ENCODE measurements around the gene UGT2B17. TPM values are rescaled to one million over a fixed set of nuclear protein-coding genes. Genes with fewer than 3 reads are reported as not detected.

UGT2B17 gene
- total and polyA plus RNA-seq, 2 of the 13 experiments (the other 11 are each of a cell fraction or from before 2014, with no cell fraction given), result not detected

- TF ChIP-seq, protein P1, sequence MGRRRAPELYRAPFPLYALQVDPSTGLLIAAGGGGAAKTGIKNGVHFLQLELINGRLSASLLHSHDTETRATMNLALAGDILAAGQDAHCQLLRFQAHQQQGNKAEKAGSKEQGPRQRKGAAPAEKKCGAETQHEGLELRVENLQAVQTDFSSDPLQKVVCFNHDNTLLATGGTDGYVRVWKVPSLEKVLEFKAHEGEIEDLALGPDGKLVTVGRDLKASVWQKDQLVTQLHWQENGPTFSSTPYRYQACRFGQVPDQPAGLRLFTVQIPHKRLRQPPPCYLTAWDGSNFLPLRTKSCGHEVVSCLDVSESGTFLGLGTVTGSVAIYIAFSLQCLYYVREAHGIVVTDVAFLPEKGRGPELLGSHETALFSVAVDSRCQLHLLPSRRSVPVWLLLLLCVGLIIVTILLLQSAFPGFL (CRISPR knock-in tag; IDR thresholded peaks at IDR 0.05), result no peak
- TF ChIP-seq ZNF781 (CRISPR knock-in tag; IDR thresholded peaks at IDR 0.05; ENCODE audit: borderline replicate concordance, not compliant biosample characterization), result no peak
These were observed 6.0 kb downstream of the UGT2B17 start (continued) for GRCh38 chr4:68570122-68570507.

DNA sequence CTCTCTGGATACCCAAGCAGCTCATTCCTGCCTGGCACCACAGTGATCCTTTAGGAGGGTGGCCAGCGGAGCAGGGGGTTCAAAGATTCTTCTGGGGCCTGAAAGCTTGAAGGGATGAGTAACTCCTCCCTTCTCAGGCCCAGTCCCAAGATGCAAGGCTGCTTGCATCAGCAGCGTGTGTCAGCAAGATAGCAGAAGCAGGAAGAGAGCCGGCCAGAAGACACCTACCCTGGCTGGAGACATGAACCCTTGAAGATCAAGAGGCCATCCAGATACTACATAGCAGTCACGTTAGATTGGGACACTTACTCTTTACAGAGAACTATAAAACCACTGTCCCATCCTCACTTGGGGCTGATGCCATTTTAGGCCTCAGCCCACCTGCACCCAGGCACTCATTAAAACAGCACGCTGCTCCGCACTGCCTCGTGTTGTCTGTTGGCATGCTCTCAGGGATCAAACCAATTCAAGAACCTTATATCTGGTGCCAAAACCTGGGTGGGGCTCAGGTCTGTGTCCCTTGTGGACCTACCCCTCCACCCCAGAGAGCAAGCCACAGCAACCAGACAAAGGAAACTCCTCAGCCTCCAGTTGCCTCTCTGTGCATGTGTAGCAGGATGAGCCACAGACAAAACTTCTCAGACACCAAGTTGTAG is 6.5 kb downstream of the UGT2B17 start:
- POLR2A ChIA-PET, result no interaction called here
- 87% methylated on average over 2 of the region's 7 CpGs for WGBS (ENCODE audit: low lambda C conversion rate)
- CTCF ChIA-PET (ENCODE audit: low intra/inter-chr PET ratio, low total read pairs), result no interaction called here
- no peak for FAIRE-seq
- no peak overlapping the region for H3K9ac ChIP-seq (ENCODE audit: insufficient read depth, low read depth, low read length)
- no peak overlapping the region for H3K4me3 ChIP-seq (replicated peaks in 1 of 3; ENCODE audit: insufficient read depth in 1 of 3, low read depth in 2 of 3, low read length in 3 of 3)
- no peaks in the 10 kb centered on the region for H3K27me3 ChIP-seq (ENCODE audit: control insufficient read depth in 1 of 2, insufficient read depth in 2 of 2, low read length in 2 of 2)
- no peaks in the 10 kb centered on the region for H3K79me2 ChIP-seq (ENCODE audit: insufficient read depth, low read length)
- in situ Hi-C loops (cut with HindIII; ENCODE audit: extremely low pct_ligation_motif_present, low pct_unique_long_range_greater_than_20kb), result no loop called here
- intact Hi-C loops (cut with micrococcal nuclease; ENCODE audit: unreplicated experiment), result no loop called here
- ATAC-seq, result no peak
- BruUV-seq (replicated peaks), result no TSS peak
- no peaks in the 10 kb centered on the region for H3K4me1 ChIP-seq (ENCODE audit: insufficient read depth, low read length)
- DNase-seq (ENCODE audit: low spot score), result no peak
- no peak overlapping the region for H3K27ac ChIP-seq (ENCODE audit: extremely low read length, insufficient read depth, low read length)
- H3K36me3 ChIP-seq (replicated peaks in 1 of 2; ENCODE audit: control insufficient read depth in 1 of 2, insufficient read depth in 2 of 2, low read length in 2 of 2), result no peaks in the 10 kb centered on the region
- no peaks in the 10 kb centered on the region for H3K9me3 ChIP-seq (ENCODE audit: low read length)
- H3K4me2 ChIP-seq (ENCODE audit: low read depth, low read length), result no peak overlapping the region
- H2AFZ ChIP-seq (ENCODE audit: low read length), result no peak overlapping the region
- no peaks in the 10 kb centered on the region for H4K20me1 ChIP-seq (ENCODE audit: insufficient read depth, low read length)
- TF ChIP-seq HNF1B (CRISPR knock-in tag; IDR thresholded peaks at IDR 0.05), result no peak
- TF ChIP-seq EEA1 (CRISPR knock-in tag; IDR thresholded peaks at IDR 0.05; ENCODE audit: borderline replicate concordance), result no peak
- TF ChIP-seq, protein P2, sequence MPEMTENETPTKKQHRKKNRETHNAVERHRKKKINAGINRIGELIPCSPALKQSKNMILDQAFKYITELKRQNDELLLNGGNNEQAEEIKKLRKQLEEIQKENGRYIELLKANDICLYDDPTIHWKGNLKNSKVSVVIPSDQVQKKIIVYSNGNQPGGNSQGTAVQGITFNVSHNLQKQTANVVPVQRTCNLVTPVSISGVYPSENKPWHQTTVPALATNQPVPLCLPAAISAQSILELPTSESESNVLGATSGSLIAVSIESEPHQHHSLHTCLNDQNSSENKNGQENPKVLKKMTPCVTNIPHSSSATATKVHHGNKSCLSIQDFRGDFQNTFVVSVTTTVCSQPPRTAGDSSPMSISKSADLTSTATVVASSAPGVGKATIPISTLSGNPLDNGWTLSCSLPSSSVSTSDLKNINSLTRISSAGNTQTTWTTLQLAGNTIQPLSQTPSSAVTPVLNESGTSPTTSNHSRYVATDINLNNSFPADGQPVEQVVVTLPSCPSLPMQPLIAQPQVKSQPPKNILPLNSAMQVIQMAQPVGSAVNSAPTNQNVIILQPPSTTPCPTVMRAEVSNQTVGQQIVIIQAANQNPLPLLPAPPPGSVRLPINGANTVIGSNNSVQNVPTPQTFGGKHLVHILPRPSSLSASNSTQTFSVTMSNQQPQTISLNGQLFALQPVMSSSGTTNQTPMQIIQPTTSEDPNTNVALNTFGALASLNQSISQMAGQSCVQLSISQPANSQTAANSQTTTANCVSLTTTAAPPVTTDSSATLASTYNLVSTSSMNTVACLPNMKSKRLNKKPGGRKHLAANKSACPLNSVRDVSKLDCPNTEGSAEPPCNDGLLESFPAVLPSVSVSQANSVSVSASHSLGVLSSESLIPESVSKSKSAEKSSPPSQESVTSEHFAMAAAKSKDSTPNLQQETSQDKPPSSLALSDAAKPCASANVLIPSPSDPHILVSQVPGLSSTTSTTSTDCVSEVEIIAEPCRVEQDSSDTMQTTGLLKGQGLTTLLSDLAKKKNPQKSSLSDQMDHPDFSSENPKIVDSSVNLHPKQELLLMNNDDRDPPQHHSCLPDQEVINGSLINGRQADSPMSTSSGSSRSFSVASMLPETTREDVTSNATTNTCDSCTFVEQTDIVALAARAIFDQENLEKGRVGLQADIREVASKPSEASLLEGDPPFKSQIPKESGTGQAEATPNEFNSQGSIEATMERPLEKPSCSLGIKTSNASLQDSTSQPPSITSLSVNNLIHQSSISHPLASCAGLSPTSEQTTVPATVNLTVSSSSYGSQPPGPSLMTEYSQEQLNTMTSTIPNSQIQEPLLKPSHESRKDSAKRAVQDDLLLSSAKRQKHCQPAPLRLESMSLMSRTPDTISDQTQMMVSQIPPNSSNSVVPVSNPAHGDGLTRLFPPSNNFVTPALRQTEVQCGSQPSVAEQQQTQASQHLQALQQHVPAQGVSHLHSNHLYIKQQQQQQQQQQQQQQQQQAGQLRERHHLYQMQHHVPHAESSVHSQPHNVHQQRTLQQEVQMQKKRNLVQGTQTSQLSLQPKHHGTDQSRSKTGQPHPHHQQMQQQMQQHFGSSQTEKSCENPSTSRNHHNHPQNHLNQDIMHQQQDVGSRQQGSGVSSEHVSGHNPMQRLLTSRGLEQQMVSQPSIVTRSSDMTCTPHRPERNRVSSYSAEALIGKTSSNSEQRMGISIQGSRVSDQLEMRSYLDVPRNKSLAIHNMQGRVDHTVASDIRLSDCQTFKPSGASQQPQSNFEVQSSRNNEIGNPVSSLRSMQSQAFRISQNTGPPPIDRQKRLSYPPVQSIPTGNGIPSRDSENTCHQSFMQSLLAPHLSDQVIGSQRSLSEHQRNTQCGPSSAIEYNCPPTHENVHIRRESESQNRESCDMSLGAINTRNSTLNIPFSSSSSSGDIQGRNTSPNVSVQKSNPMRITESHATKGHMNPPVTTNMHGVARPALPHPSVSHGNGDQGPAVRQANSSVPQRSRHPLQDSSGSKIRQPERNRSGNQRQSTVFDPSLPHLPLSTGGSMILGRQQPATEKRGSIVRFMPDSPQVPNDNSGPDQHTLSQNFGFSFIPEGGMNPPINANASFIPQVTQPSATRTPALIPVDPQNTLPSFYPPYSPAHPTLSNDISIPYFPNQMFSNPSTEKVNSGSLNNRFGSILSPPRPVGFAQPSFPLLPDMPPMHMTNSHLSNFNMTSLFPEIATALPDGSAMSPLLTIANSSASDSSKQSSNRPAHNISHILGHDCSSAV (CRISPR knock-in tag; IDR thresholded peaks at IDR 0.05; ENCODE audit: borderline replicate concordance), result no peak
- no peak for TF ChIP-seq MBD4 (IDR thresholded peaks at IDR 0.05; ENCODE audit: borderline replicate concordance, low read length)
- no peak for TF ChIP-seq GATAD2A (CRISPR knock-in tag; IDR thresholded peaks at IDR 0.05)
- TF ChIP-seq JARID2 (CRISPR knock-in tag; IDR thresholded peaks at IDR 0.05; ENCODE audit: insufficient replicate concordance), result no peak
- no peak for TF ChIP-seq AKAP8 (CRISPR knock-in tag; IDR thresholded peaks at IDR 0.05)
- TF ChIP-seq ZNF296 (CRISPR knock-in tag; conservative IDR thresholded peaks at IDR 0.05), result no peak
- TF ChIP-seq ZNF124 (CRISPR knock-in tag; IDR thresholded peaks at IDR 0.05), result no peak
- TF ChIP-seq GABPB1 (CRISPR knock-in tag; IDR thresholded peaks at IDR 0.05), result no peak

Measured in HepG2 (cell line).